HepG2 (cell line): ENCODE measurements around the gene RRBP1. TPM values are rescaled to one million over a fixed set of nuclear protein-coding genes. Genes with fewer than 3 reads are reported as not detected.

Experiments
- DPF2 ChIP-seq: sonication (generic); formaldehyde crosslinking; IDR thresholded peaks from 2 replicates; pipeline ENCODE4 v1.4.0; 2020; ENCODE audit warnings: mild to moderate bottlenecking, low read depth, missing genetic modification reagents, borderline replicate concordance
- FOXA3 ChIP-seq: IDR thresholded peaks from 2 replicates; pipeline ENCODE4 v1.6.1; 2016; ENCODE audit warnings: missing genetic modification reagents, missing compliant biosample characterization
- GATAD2A ChIP-seq: IDR thresholded peaks from 2 replicates; pipeline ENCODE4 v1.6.1; 2016
- HCFC1 ChIP-seq: fragments of 150-350 bp; IDR thresholded peaks from 2 replicates; pipeline ENCODE4 v1.6.1; 2014; ENCODE audit warnings: low read depth, low read length
- HIC2 ChIP-seq: sonication (generic); formaldehyde crosslinking; IDR thresholded peaks from 2 replicates; pipeline ENCODE4 v1.9.0; 2022; ENCODE audit warnings: low read depth, missing genetic modification reagents
- HNF4A ChIP-seq: sonication (generic); formaldehyde crosslinking; IDR thresholded peaks from 2 replicates; pipeline ENCODE4 v1.4.0; 2020; ENCODE audit warnings: missing genetic modification reagents
- JUN ChIP-seq: sonication (generic); formaldehyde crosslinking; IDR thresholded peaks from 2 replicates; pipeline ENCODE4 v1.4.0; 2020; ENCODE audit warnings: mild to moderate bottlenecking, missing genetic modification reagents
- KDM1A ChIP-seq: IDR thresholded peaks from 2 replicates; pipeline ENCODE4 v1.6.1; 2016; ENCODE audit warnings: missing compliant biosample characterization
- MAFF ChIP-seq: IDR thresholded peaks from 2 replicates; pipeline ENCODE4 v1.6.1; 2011; ENCODE audit warnings: low read depth, low read length, improper control_type of control experiment
- MATR3 ChIP-seq: sonication (generic); formaldehyde crosslinking; IDR thresholded peaks from 2 replicates; pipeline ENCODE4 v1.4.0; 2020; ENCODE audit warnings: missing genetic modification reagents
- MXD1 ChIP-seq: sonication (generic); formaldehyde crosslinking; IDR thresholded peaks from 2 replicates; pipeline ENCODE4 v1.4.0; 2020; ENCODE audit warnings: mild to moderate bottlenecking, missing genetic modification reagents
- NBN ChIP-seq: fragments of 450-650 bp; conservative IDR thresholded peaks from 2 replicates; pipeline ENCODE4 v1.6.1; 2017
- NFKB2 ChIP-seq: sonication (generic); formaldehyde crosslinking; IDR thresholded peaks from 2 replicates; pipeline ENCODE4 v1.4.0; 2020; ENCODE audit warnings: missing genetic modification reagents, borderline replicate concordance
- PHF8 ChIP-seq: sonication (generic); formaldehyde crosslinking; IDR thresholded peaks from 2 replicates; pipeline ENCODE4 v1.5.0; 2020; ENCODE audit warnings: missing genetic modification reagents
- POLR2AphosphoS5 ChIP-seq: IDR thresholded peaks from 2 replicates; pipeline ENCODE4 v1.6.1; 2012; ENCODE audit warnings: low read depth, low read length
- ZFP1 ChIP-seq: IDR thresholded peaks from 2 replicates; pipeline ENCODE4 v1.6.1; 2016
- ZNF550 ChIP-seq: sonication (generic); formaldehyde crosslinking; IDR thresholded peaks from 2 replicates; pipeline ENCODE4 v1.4.0; 2020; ENCODE audit warnings: mild to moderate bottlenecking, missing genetic modification reagents, borderline replicate concordance
- ZNF644 ChIP-seq: IDR thresholded peaks from 2 replicates; pipeline ENCODE4 v1.6.1; 2016; ENCODE audit warnings: low read depth
- ZNF720 ChIP-seq: sonication (generic); formaldehyde crosslinking; IDR thresholded peaks from 2 replicates; pipeline ENCODE4 v1.4.0; 2020; ENCODE audit warnings: missing genetic modification reagents
- ZNF724P ChIP-seq: sonication (generic); formaldehyde crosslinking; IDR thresholded peaks from 2 replicates; pipeline ENCODE4 v1.8.0; 2022; ENCODE audit warnings: missing genetic modification reagents, borderline replicate concordance
- ZNF781 ChIP-seq: sonication (generic); formaldehyde crosslinking; IDR thresholded peaks from 2 replicates; pipeline ENCODE4 v1.5.1; 2020; ENCODE audit warnings: borderline replicate concordance, mild to moderate bottlenecking, missing genetic modification reagents; ENCODE audit errors: not compliant biosample characterization
- ZNF891 ChIP-seq: sonication (generic); formaldehyde crosslinking; IDR thresholded peaks from 2 replicates; pipeline ENCODE4 v1.5.0; 2020; ENCODE audit warnings: mild to moderate bottlenecking, missing genetic modification reagents
- polyA plus RNA-seq, 8 experiments: library from polyadenylated mRNA; depleted of rRNA in 3 of 8; stranded (reverse) in 7 of 8; unstranded in 1 of 8; fragments of >200 nt; fragmentation: Illumina TruSeq in 4 of 8; extraction: Trizol in 4 of 8; gene quantifications; 2 replicates each; pipeline versions ENCODE4 v1.2.1 to v1.2.3, GENCODE V29; 2011 to 2016; ENCODE audit warnings: low read depth in 4 of 8, missing spikeins in 1 of 8, mixed read lengths in 1 of 8; ENCODE audit not compliant: insufficient read depth in 1 of 8
- total RNA-seq, 5 experiments: library from RNA; depleted of rRNA; stranded (reverse); fragments of >200 nt; fragmentation: Illumina TruSeq; extraction: Trizol; gene quantifications; 2 replicates each; pipeline ENCODE4 v1.2.3, GENCODE V29; 2016; ENCODE audit warnings: low read depth in 1 of 5
- TF ChIP-seq, protein P1 (sequence below): sonication (generic); formaldehyde crosslinking; IDR thresholded peaks from 2 replicates; pipeline ENCODE4 v1.4.0; 2020; ENCODE audit warnings: mild to moderate bottlenecking, low read depth, missing genetic modification reagents
- TF ChIP-seq, protein P2 (sequence below): IDR thresholded peaks from 2 replicates; pipeline ENCODE4 v1.6.1; 2012; ENCODE audit warnings: low read depth, low read length, improper control_type of control experiment

Gene RRBP1
- total and polyA plus RNA-seq, 2 of the 13 experiments (the other 11 are each of a cell fraction or from before 2014, with no cell fraction given) = 150 to 222 TPM

DNA sequence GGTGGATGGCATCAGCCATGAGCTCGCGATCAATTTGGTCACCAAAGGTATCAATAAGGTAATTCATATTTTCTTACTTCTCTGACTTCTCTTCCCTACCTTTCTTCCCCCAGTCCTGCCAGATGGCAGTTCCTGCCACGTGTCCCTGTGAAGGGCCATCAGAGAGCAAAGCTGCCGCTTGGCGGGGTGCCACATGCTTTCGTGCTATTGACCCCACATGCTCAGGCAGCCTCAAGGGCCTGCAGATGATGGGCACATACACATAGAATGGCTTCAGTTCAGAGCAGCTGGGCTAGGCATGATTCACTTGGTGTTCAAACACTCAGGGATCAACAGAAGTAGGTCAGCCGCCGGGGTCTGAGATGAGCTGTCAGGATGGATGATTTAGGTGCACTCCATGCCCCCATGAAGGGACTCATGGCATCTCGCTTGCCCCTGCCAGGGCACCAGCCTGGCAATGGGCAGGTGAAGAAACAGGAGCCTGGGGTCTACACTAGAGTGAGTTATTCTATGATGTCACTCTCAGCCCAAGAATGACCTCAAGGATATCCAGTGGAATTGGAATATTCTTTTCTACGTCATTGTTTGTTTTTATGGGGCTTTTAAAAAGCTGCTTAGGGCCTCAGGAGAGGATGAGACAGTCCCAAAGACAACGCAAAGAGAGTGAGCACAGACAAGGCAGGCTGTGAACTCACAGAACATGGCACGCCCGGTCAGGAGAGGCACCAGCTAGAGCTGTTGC lies 43.2 kb upstream of the RRBP1 start (continued):
- TF ChIP-seq MXD1 (CRISPR knock-in tag) (0 out of 2 replicates have a peak, but pooled peaks have one; percentile 21), ZFP1 (CRISPR knock-in tag) (no peak), DPF2 (CRISPR knock-in tag) (no peak), POLR2AphosphoS5 (no peak), ZNF644 (CRISPR knock-in tag) (peak; percentile 63; the same call in 1 of the 2 replicates), ZNF891 (CRISPR knock-in tag) (no peak), GATAD2A (CRISPR knock-in tag) (peak; percentile 72), HNF4A (CRISPR knock-in tag) (no peak), ZNF781 (no peak), MATR3 (CRISPR knock-in tag) (no peak), NFKB2 (no peak), ZNF720 (no peak), HCFC1 (no peak), HIC2 (peak; percentile 59), JUN (CRISPR knock-in tag) (no peak), ZNF724P (CRISPR knock-in tag) (no peak), NBN (no peak), PHF8 (CRISPR knock-in tag) (no peak), FOXA3 (peak; percentile 51), ZNF550 (CRISPR knock-in tag) (no peak), MAFF (no peak), KDM1A (CRISPR knock-in tag) (peak; percentile 24; the same call in 1 of the 2 replicates)
- TF ChIP-seq, protein P1, sequence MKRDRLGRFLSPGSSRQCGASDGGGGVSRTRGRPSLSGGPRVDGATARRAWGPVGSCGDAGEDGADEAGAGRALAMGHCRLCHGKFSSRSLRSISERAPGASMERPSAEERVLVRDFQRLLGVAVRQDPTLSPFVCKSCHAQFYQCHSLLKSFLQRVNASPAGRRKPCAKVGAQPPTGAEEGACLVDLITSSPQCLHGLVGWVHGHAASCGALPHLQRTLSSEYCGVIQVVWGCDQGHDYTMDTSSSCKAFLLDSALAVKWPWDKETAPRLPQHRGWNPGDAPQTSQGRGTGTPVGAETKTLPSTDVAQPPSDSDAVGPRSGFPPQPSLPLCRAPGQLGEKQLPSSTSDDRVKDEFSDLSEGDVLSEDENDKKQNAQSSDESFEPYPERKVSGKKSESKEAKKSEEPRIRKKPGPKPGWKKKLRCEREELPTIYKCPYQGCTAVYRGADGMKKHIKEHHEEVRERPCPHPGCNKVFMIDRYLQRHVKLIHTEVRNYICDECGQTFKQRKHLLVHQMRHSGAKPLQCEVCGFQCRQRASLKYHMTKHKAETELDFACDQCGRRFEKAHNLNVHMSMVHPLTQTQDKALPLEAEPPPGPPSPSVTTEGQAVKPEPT (CRISPR knock-in tag) = no peak
- TF ChIP-seq, protein P2, sequence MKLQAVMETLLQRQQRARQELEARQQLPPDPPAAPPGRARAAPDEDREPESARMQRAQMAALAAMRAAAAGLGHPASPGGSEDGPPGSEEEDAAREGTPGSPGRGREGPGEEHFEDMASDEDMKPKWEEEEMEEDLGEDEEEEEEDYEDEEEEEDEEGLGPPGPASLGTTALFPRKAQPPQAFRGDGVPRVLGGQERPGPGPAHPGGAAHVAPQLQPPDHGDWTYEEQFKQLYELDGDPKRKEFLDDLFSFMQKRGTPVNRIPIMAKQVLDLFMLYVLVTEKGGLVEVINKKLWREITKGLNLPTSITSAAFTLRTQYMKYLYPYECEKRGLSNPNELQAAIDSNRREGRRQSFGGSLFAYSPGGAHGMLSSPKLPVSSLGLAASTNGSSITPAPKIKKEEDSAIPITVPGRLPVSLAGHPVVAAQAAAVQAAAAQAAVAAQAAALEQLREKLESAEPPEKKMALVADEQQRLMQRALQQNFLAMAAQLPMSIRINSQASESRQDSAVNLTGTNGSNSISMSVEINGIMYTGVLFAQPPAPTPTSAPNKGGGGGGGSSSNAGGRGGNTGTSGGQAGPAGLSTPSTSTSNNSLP = 0 out of 2 replicates have a peak, but pooled peaks have one; percentile 6
